ENCODE measurements around the gene TSKU.

GRCh38 chr11:76797341-76798201 lies 14.4 kb downstream of the TSKU start:
- TF ChIP-seq CEBPB (IDR thresholded peaks at IDR 0.05) (no peak), ZBTB7A (IDR thresholded peaks at IDR 0.05; ENCODE audit: low read depth) (no peak), TAF1 (IDR thresholded peaks at IDR 0.05; ENCODE audit: low read depth) (no peak), RAD21 (IDR thresholded peaks at IDR 0.05; ENCODE audit: low read depth) (no peak), EP300 (IDR thresholded peaks at IDR 0.05; ENCODE audit: borderline replicate concordance) (no peak), REST (IDR thresholded peaks at IDR 0.05; ENCODE audit: low read depth) (no peak)
- TF ChIP-seq, protein P1, sequence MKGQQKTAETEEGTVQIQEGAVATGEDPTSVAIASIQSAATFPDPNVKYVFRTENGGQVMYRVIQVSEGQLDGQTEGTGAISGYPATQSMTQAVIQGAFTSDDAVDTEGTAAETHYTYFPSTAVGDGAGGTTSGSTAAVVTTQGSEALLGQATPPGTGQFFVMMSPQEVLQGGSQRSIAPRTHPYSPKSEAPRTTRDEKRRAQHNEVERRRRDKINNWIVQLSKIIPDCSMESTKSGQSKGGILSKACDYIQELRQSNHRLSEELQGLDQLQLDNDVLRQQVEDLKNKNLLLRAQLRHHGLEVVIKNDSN (IDR thresholded peaks at IDR 0.05) = no peak
